ENCODE data around the gene PSD4. TPM values are rescaled to one million over a fixed set of nuclear protein-coding genes. Genes with fewer than 3 reads are reported as not detected.

PSD4 gene
- total RNA-seq, 1 experiment from 2014 or later = 46.6 TPM

GRCh38 chr2:113216321-113216720 lies 42.5 kb downstream of the PSD4 start:
- Histone ChIP-seq H3K4me3 (ENCODE audit: low read length) (no peak overlapping the region), H3K27ac (ENCODE audit: low read length) (no peak overlapping the region), H3K9me2 (replicated peaks; ENCODE audit: low read length) (no peaks in the 10 kb centered on the region), H2AFZ (ENCODE audit: low read length) (no peak overlapping the region), H3K36me3 (ENCODE audit: low read depth, low read length) (no peaks in the 10 kb centered on the region), H3K79me2 (ENCODE audit: low read length) (no peaks in the 10 kb centered on the region), H3K4me2 (ENCODE audit: low read length) (no peak overlapping the region), H3K9me3 (ENCODE audit: low read length) (no peaks in the 10 kb centered on the region), H3K9ac (ENCODE audit: low read length) (no peak overlapping the region), H4K20me1 (ENCODE audit: low read length) (no peaks in the 10 kb centered on the region), H3F3A (ENCODE audit: low read length, unreplicated experiment) (no peaks in the 10 kb centered on the region), H3K4me1 (ENCODE audit: insufficient read depth, low read length) (peaks cover 7% of the 10 kb centered on the region), H3K27me3 (ENCODE audit: low read length) (no peaks in the 10 kb centered on the region)
- no TSS peak for BruUV-seq (replicated peaks)
- TF ChIP-seq EZH2 (IDR thresholded peaks at IDR 0.05; ENCODE audit: low read length, unreplicated experiment) (no peak), EZH2phosphoT487 (IDR thresholded peaks at IDR 0.05; ENCODE audit: borderline replicate concordance, low read length) (no peak), CTCF (conservative IDR thresholded peaks at IDR 0.05; ENCODE audit: low read depth, low read length) (no peak)
- DNase-seq (no peak), ATAC-seq (no peak)
- ChIA-PET POLR2A (ENCODE audit: unreplicated experiment) (no interaction called here), CTCF (no interaction called here)
- intact Hi-C loops (cut with micrococcal nuclease) = no loop called here

GRCh38 chr2:113216891-113217454 lies 43.2 kb downstream of the PSD4 start:
- ChIA-PET CTCF (no interaction called here), POLR2A (ENCODE audit: unreplicated experiment) (no interaction called here)
- Histone ChIP-seq H3K9me3 (ENCODE audit: low read length) (no peaks in the 10 kb centered on the region), H3K79me2 (ENCODE audit: low read length) (no peaks in the 10 kb centered on the region), H3F3A (ENCODE audit: low read length, unreplicated experiment) (no peaks in the 10 kb centered on the region), H3K36me3 (ENCODE audit: low read depth, low read length) (no peaks in the 10 kb centered on the region), H3K9me2 (replicated peaks; ENCODE audit: low read length) (no peaks in the 10 kb centered on the region), H2AFZ (ENCODE audit: low read length) (no peak overlapping the region), H3K27me3 (ENCODE audit: low read length) (no peaks in the 10 kb centered on the region), H3K27ac (ENCODE audit: low read length) (no peak overlapping the region), H3K4me1 (ENCODE audit: insufficient read depth, low read length) (peaks cover under 1% of the 10 kb centered on the region), H3K4me3 (ENCODE audit: low read length) (no peak overlapping the region), H4K20me1 (ENCODE audit: low read length) (no peaks in the 10 kb centered on the region), H3K9ac (ENCODE audit: low read length) (no peak overlapping the region), H3K4me2 (ENCODE audit: low read length) (no peak overlapping the region)
- DNase-seq (no peak), ATAC-seq (no peak)
- TF ChIP-seq CTCF (conservative IDR thresholded peaks at IDR 0.05; ENCODE audit: low read depth, low read length) (no peak), EZH2 (IDR thresholded peaks at IDR 0.05; ENCODE audit: low read length, unreplicated experiment) (no peak), EZH2phosphoT487 (IDR thresholded peaks at IDR 0.05; ENCODE audit: borderline replicate concordance, low read length) (no peak)
- no TSS peak for BruUV-seq (replicated peaks)
- intact Hi-C loops (cut with micrococcal nuclease) = no loop called here

- H3K9me2 ChIP-seq (replicated peaks; ENCODE audit: low read length) = no peaks in the 10 kb centered on the region
- H3K9me3 ChIP-seq (ENCODE audit: low read length) = no peaks in the 10 kb centered on the region
- no peak for ATAC-seq
- no peak overlapping the region for H3K4me3 ChIP-seq (ENCODE audit: low read length)
- DNase-seq = no peak
- TF ChIP-seq EZH2 (IDR thresholded peaks at IDR 0.05; ENCODE audit: low read length, unreplicated experiment) = no peak
- no peak for TF ChIP-seq EZH2phosphoT487 (IDR thresholded peaks at IDR 0.05; ENCODE audit: borderline replicate concordance, low read length)
- no peak for TF ChIP-seq CTCF (conservative IDR thresholded peaks at IDR 0.05; ENCODE audit: low read depth, low read length)
- no TSS peak for BruUV-seq (replicated peaks)
- no peaks in the 10 kb centered on the region for H3K36me3 ChIP-seq (ENCODE audit: low read depth, low read length)
- ChIA-PET POLR2A (ENCODE audit: unreplicated experiment) (no interaction called here), CTCF (no interaction called here)
- H3K9ac ChIP-seq (ENCODE audit: low read length) = no peak overlapping the region
- H3K4me1 ChIP-seq (ENCODE audit: insufficient read depth, low read length) = no peaks in the 10 kb centered on the region
- intact Hi-C loops (cut with micrococcal nuclease) = no loop called here
- no peaks in the 10 kb centered on the region for H3F3A ChIP-seq (ENCODE audit: low read length, unreplicated experiment)
- no peak overlapping the region for H2AFZ ChIP-seq (ENCODE audit: low read length)
- H3K4me2 ChIP-seq (ENCODE audit: low read length) = no peak overlapping the region
- no peaks in the 10 kb centered on the region for H3K79me2 ChIP-seq (ENCODE audit: low read length)
- no peaks in the 10 kb centered on the region for H3K27me3 ChIP-seq (ENCODE audit: low read length)
- no peaks in the 10 kb centered on the region for H4K20me1 ChIP-seq (ENCODE audit: low read length)
- H3K27ac ChIP-seq (ENCODE audit: low read length) = no peak overlapping the region
Observed at GRCh38 chr2:113217455-113218282, 43.9 kb downstream of the PSD4 start.

Data from PC-3 (cell line).